Neuronal stem cell (in vitro differentiated cells): ENCODE results near the gene TMEM179.
A peak's percentile ranks its signal among the peaks of the same experiment; 100 is the strongest.

Experiments
- DNase-seq: peaks from one replicate; pipeline ENCODE4 v3.0.0-alpha.2; 2013; ENCODE audit warnings: low spot score
- H2AFZ ChIP-seq: one replicate; pipeline ENCODE4 v1.6.1; 2013; ENCODE audit warnings: mild to moderate bottlenecking, low read length, inconsistent platforms
- H2AK5ac ChIP-seq: 2 replicates; pipeline ENCODE4 v1.6.1; 2013; ENCODE audit warnings: low read depth, mild to moderate bottlenecking, inconsistent platforms, low read length, moderate library complexity, mixed read lengths
- H2BK120ac ChIP-seq: 2 replicates; pipeline ENCODE4 v1.6.1; 2013; ENCODE audit warnings: low read depth, mild to moderate bottlenecking, inconsistent platforms, low read length, moderate library complexity, mixed read lengths
- H2BK12ac ChIP-seq: one replicate; pipeline ENCODE4 v1.6.1; 2013; ENCODE audit warnings: low read length, inconsistent platforms
- H2BK15ac ChIP-seq: 2 replicates; pipeline ENCODE4 v1.6.1; 2013; ENCODE audit warnings: mild to moderate bottlenecking, low read length, inconsistent platforms, mixed read lengths
- H2BK5ac ChIP-seq: one replicate; pipeline ENCODE4 v1.6.1; 2013; ENCODE audit warnings: inconsistent platforms, mild to moderate bottlenecking, low read length, moderate library complexity
- H3K14ac ChIP-seq: one replicate; pipeline ENCODE4 v1.6.1; 2013; ENCODE audit warnings: low read length, inconsistent platforms
- H3K18ac ChIP-seq: 2 replicates; pipeline ENCODE4 v1.6.1; 2013; ENCODE audit warnings: low read length, inconsistent platforms
- H3K23ac ChIP-seq: 2 replicates; pipeline ENCODE4 v1.6.1; 2013; ENCODE audit warnings: low read depth, mild to moderate bottlenecking, mixed read lengths, low read length, inconsistent platforms; ENCODE audit not compliant: poor library complexity
- H3K27ac ChIP-seq: replicated peaks from 3 replicates; pipeline ENCODE4 v1.5.1; 2013; ENCODE audit warnings: low read length, inconsistent platforms
- H3K27me3 ChIP-seq, 3 experiments: 2 replicates each; pipeline ENCODE4 v1.6.1; 2013; ENCODE audit warnings: low read length in 3 of 3, mild to moderate bottlenecking in 2 of 3, inconsistent platforms in 1 of 3, low read depth in 1 of 3, mixed read lengths in 1 of 3, moderate library complexity in 1 of 3; ENCODE audit not compliant: control insufficient read depth in 3 of 3, insufficient read depth in 3 of 3
- H3K36me3 ChIP-seq, 2 donors: replicated peaks in 1 of 2; 2 replicates each; pipeline ENCODE4 v1.6.1; 2013; ENCODE audit warnings: low read length in 2 of 2; ENCODE audit not compliant: control insufficient read depth in 2 of 2, insufficient read depth in 2 of 2
- H3K4ac ChIP-seq: 2 replicates; pipeline ENCODE4 v1.6.1; 2013; ENCODE audit warnings: inconsistent platforms, mild to moderate bottlenecking, low read length, moderate library complexity
- H3K4me1 ChIP-seq, 2 donors: 1 replicate in 1 of 2; 2 replicates in 1 of 2; pipeline ENCODE4 v1.6.1; 2013; ENCODE audit warnings: low read length in 2 of 2, low read depth in 1 of 2; ENCODE audit not compliant: control insufficient read depth in 2 of 2, insufficient read depth in 1 of 2
- H3K4me2 ChIP-seq: one replicate; pipeline ENCODE4 v1.6.1; 2013; ENCODE audit warnings: mild to moderate bottlenecking, low read length, inconsistent platforms; ENCODE audit not compliant: insufficient read depth, poor library complexity, severe bottlenecking
- H3K4me3 ChIP-seq, 2 donors: 2 replicates each; pipeline ENCODE4 v1.5.1; 2013; ENCODE audit warnings: low read length in 2 of 2, mild to moderate bottlenecking in 2 of 2, inconsistent platforms in 1 of 2, moderate library complexity in 1 of 2
- H3K79me1 ChIP-seq: one replicate; pipeline ENCODE4 v1.6.1; 2013; ENCODE audit warnings: low read depth, mild to moderate bottlenecking, inconsistent platforms, low read length, moderate library complexity
- H3K9ac ChIP-seq: one replicate; pipeline ENCODE4 v1.6.1; 2013; ENCODE audit warnings: mild to moderate bottlenecking, low read depth, low read length, inconsistent platforms; ENCODE audit not compliant: poor library complexity
- H3K9me3 ChIP-seq, 2 donors: replicated peaks in 1 of 2; 2 replicates each; pipeline versions ENCODE3 to v1.6.1; 2013; ENCODE audit warnings: low read length in 2 of 2, mild to moderate bottlenecking in 2 of 2, inconsistent platforms in 1 of 2, low read depth in 1 of 2, mixed read lengths in 1 of 2, moderate library complexity in 1 of 2; ENCODE audit not compliant: control insufficient read depth in 2 of 2, insufficient read depth in 1 of 2
- H4K8ac ChIP-seq: one replicate; pipeline ENCODE4 v1.6.1; 2013; ENCODE audit warnings: low read depth, mild to moderate bottlenecking, inconsistent platforms, low read length, moderate library complexity
- H4K91ac ChIP-seq: one replicate; pipeline ENCODE4 v1.6.1; 2013; ENCODE audit warnings: low read length, low read depth, mild to moderate bottlenecking, inconsistent platforms; ENCODE audit not compliant: poor library complexity
- WGBS, 2 donors: extraction: QIAGEN DNeasy Blood & Tissue Kit; methylation state at CpG; one replicate each; pipeline ENCODE4 v1.1.7; 2013; ENCODE audit warnings: missing lambda C conversion rate in 2 of 2, mixed read lengths in 1 of 2; ENCODE audit not compliant: insufficient read length in 2 of 2, insufficient replicate concordance in 1 of 2; ENCODE audit errors: extremely low coverage in 2 of 2; 5-methylcytosine and 5-hydroxymethylcytosine counted together

The TMEM179 gene

DNA sequence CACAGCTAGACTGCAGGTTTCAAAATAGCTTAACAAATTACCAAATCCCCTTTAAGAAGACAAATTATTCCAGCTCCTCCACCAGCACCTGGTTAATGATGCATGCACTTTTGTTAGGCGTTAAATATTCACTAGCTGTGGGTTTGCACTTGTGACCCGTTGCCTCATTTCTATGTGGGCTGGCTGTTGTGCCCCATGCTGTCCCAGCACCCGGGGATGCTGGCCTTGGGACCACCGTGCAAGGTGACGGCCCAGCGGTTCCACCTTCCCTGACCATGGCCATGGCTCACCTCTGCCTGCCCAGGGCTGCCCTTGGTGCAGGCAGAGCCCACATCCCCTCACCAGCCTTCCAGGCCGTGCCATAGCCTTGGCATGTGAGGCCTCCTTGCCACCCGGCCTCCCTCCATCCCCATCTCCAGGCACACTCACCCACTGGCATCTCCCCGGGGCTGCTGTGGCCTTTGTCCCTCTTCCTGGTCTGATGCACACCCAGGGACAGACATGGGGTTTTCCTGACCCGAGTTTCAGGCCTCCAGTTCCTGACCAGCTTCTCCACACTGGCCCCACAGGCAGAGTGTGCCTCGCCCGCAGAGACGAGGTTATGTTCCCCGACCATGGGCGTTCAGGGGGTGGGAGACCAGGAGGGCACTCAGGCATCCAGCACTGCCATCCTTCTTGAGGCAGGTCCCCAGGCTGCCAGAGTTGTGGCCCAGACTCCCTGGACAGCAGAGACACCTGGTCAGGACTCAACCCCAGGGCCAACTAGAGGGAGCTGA, 45.4 kb downstream of the TMEM179 start:
- Histone ChIP-seq H4K8ac (no peak overlapping the region), H3K4ac (no peak overlapping the region), H3K4me2 (no peak overlapping the region), H3K27me3 (peaks cover 0 to 57% (median 0%) of the 10 kb centered on the region in 3 experiments), H2AFZ (no peak overlapping the region), H2BK5ac (no peak overlapping the region), H3K79me1 (peaks cover 4% of the 10 kb centered on the region), H3K36me3 (no peaks in the 10 kb centered on the region), H3K4me1 (peaks cover 5 to 11% of the 10 kb centered on the region in 2 donors), H2AK5ac (peak overlapping the region; percentile 60), H3K4me3 (no peak overlapping the region), H3K9ac (peak overlapping the region; percentile 74), H3K23ac (no peak overlapping the region), H3K14ac (no peak overlapping the region), H3K9me3 (no peaks in the 10 kb centered on the region), H4K91ac (no peak overlapping the region), H3K18ac (peak overlapping the region; percentile 44), H2BK15ac (no peak overlapping the region), H2BK12ac (no peak overlapping the region), H2BK120ac (peak overlapping the region; percentile 52), H3K27ac (no peak overlapping the region)
- WGBS, 2 donors: no CpG with 5 or more reads among the region's 15 CpGs
- DNase-seq: no peak

- Histone ChIP-seq H3K27me3 (peaks cover 0 to 60% (median 0%) of the 10 kb centered on the region in 3 experiments), H3K4me2 (no peak overlapping the region), H3K14ac (peak overlapping the region; percentile 21), H3K18ac (peak overlapping the region; percentile 28), H3K4me3 (no peak overlapping the region), H3K4me1 (peaks cover 1 to 5% of the 10 kb centered on the region in 2 donors), H3K79me1 (peaks cover 4% of the 10 kb centered on the region), H2BK120ac (no peak overlapping the region), H3K9ac (peak overlapping the region; percentile 21), H2AFZ (no peak overlapping the region), H4K91ac (no peak overlapping the region), H2AK5ac (peak overlapping the region; percentile 88), H4K8ac (no peak overlapping the region), H2BK15ac (peak overlapping the region; percentile 58), H3K23ac (no peak overlapping the region), H3K9me3 (no peaks in the 10 kb centered on the region), H3K4ac (no peak overlapping the region), H3K27ac (no peak overlapping the region), H2BK12ac (peak overlapping the region; percentile 1), H3K36me3 (no peaks in the 10 kb centered on the region), H2BK5ac (peak overlapping the region; percentile 87)
- no peak for DNase-seq
- no CpG with 5 or more reads among the region's 16 CpGs for WGBS, 2 donors
Measured at GRCh38 chr14:104558231-104559027, 46.1 kb downstream of the TMEM179 start.

DNA sequence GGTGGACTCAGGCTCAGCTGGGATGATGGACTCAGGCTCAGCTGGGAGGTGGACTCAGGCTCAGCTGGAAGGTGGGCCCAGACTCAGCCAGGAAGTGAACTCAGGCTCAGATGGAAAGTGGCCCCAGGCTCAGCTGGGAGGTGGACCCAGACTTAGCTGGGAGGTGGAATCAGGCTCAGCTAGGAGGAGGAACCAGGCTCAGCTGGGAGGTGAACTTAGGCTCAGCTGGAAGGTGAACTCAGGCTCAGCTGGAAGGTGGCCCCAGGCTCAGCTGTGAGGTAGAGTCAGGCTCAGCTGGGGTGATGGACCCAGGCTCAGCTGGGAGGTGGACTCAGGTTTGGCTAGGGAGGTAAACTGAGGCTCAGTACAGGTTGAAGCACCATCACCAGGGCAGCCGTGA, 46.8 kb downstream of the TMEM179 start:
- Histone ChIP-seq H2BK12ac (peak overlapping the region; percentile 1), H3K4ac (no peak overlapping the region), H3K18ac (peak overlapping the region; percentile 48), H3K4me1 (no peaks in the 10 kb centered on the region), H3K36me3 (no peaks in the 10 kb centered on the region), H3K4me2 (no peak overlapping the region), H3K4me3 (no peak overlapping the region), H3K27ac (no peak overlapping the region), H3K23ac (no peak overlapping the region), H2AFZ (no peak overlapping the region), H3K79me1 (peaks cover 4% of the 10 kb centered on the region), H2BK120ac (no peak overlapping the region), H3K9me3 (no peaks in the 10 kb centered on the region), H4K91ac (peak overlapping the region; percentile 43), H3K9ac (peak overlapping the region; percentile 21), H3K14ac (no peak overlapping the region), H2BK15ac (peak overlapping the region; percentile 64), H2BK5ac (peak overlapping the region; percentile 87), H2AK5ac (peak overlapping the region; percentile 88), H3K27me3 (peaks cover 0 to 67% (median 0%) of the 10 kb centered on the region in 3 experiments), H4K8ac (peak overlapping the region; percentile 92)
- DNase-seq: no peak
- WGBS, 2 donors: no CpG with 5 or more reads among the region's 1 CpG

DNA sequence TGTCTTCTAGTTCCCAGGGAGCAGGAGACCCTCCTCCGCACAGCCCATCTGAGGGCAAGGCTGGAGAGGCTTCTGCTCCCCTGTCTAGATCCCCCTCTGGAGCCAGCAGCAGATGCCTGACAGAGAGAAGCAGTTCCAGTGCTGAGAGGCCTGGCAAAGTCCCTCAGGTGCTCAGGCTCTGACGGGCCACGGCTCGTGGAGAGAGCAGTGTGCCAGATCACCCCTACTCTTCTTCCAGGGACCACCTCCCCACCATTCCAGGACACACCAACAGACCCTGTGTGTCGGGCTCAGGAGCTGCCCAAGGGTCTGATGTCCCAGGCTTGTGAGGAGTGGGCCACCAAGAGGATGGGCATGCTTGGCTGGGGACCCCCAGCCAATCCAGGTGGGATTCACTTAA, 47.5 kb downstream of the TMEM179 start:
- Histone ChIP-seq H2BK12ac (peak overlapping the region; percentile 73), H2AFZ (no peak overlapping the region), H4K8ac (peak overlapping the region; percentile 82), H3K27me3 (peaks cover 0 to 71% (median 0%) of the 10 kb centered on the region in 3 experiments), H3K9me3 (no peaks in the 10 kb centered on the region), H3K27ac (no peak overlapping the region), H3K18ac (peak overlapping the region; percentile 3), H3K4ac (no peak overlapping the region), H3K14ac (peak overlapping the region; percentile 38), H3K4me2 (no peak overlapping the region), H3K79me1 (peaks cover 4% of the 10 kb centered on the region), H3K4me1 (no peaks in the 10 kb centered on the region), H3K23ac (no peak overlapping the region), H3K36me3 (no peaks in the 10 kb centered on the region), H2AK5ac (peak overlapping the region; percentile 88), H2BK5ac (peak overlapping the region; percentile 60), H3K9ac (no peak overlapping the region), H2BK15ac (peak overlapping the region; percentile 49), H4K91ac (no peak overlapping the region), H2BK120ac (no peak overlapping the region), H3K4me3 (no peak overlapping the region)
- no peak for DNase-seq
- WGBS, 2 donors: no CpG with 5 or more reads among the region's 5 CpGs
